TTC549 (cell line): Measurements from ENCODE around the gene ARHGAP22.

ENCODE experiments used
- FAIRE-seq: peaks from 2 replicates; lab custom pipeline; 2012; peaks lifted over from hg19 to GRCh38; lab: Jason Lieb, UNC

Gene ARHGAP22

DNA sequence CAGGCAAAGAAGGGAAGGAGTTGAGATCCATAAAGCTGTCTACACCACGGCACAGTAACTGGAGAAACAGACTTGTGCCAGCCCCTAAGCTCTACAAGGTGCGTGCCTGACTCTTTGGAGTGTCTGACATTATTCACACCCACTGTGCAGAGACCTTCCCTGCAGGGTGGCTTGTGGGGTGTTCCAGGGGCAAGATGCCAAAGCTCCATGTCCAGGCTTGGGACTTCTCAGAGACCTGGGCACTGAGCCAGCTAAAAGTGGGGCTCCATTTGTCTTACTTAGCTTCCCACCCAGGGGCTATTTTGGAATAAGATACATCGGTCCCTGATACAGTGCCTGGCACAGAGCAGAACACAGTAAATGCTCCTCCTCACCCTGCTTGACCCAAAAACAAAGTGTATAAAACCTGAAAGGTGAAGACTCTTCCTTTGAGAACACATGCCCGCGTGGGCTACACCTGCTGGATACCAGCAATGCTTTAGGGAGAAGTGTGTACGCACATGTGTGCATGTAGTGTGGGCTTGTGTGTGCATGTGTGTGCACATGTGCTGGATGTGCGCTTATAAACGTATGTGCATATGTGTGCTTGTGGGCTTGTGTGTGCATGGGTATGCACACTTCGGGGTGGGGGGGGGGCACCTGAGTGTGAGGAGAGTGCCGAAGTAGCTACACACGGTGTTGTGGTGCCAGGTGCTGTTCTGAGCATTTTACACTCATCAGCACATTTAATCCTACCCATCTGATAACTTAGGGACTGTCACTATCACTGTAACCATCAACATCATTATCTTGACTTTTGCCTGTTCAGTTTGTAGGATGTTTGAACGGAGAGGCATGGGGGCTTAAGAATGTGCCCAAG is 143.0 kb downstream of the ARHGAP22 start:
- no peak for FAIRE-seq

- no peak for FAIRE-seq
Measured at GRCh38 chr10:48460182-48460581, 144.7 kb downstream of the ARHGAP22 start.

- no peak for FAIRE-seq
Measured at GRCh38 chr10:48459270-48460150, 145.4 kb downstream of the ARHGAP22 start.

DNA sequence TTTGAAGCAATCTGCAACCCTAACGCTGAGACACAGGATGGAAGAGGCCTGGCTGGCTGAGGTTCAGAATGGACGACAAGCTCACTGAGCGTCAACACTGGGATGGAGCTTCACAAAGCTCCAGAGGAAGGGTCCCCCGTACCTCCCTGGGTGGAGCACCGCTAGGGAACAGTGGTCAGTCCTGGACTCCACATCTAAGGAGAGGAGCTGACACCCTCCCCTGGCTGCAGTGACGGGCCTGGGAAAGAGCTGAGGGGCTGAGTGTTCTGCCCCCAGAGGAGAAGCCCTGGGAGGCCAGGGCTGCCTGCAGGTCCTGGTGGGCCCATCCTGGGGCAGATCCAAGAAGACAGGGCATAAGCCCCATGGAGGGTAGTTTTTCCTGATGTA is 146.2 kb downstream of the ARHGAP22 start:
- no peak for FAIRE-seq

GRCh38 chr10:48457949-48458661 is 146.8 kb downstream of the ARHGAP22 start:
- no peak for FAIRE-seq

DNA sequence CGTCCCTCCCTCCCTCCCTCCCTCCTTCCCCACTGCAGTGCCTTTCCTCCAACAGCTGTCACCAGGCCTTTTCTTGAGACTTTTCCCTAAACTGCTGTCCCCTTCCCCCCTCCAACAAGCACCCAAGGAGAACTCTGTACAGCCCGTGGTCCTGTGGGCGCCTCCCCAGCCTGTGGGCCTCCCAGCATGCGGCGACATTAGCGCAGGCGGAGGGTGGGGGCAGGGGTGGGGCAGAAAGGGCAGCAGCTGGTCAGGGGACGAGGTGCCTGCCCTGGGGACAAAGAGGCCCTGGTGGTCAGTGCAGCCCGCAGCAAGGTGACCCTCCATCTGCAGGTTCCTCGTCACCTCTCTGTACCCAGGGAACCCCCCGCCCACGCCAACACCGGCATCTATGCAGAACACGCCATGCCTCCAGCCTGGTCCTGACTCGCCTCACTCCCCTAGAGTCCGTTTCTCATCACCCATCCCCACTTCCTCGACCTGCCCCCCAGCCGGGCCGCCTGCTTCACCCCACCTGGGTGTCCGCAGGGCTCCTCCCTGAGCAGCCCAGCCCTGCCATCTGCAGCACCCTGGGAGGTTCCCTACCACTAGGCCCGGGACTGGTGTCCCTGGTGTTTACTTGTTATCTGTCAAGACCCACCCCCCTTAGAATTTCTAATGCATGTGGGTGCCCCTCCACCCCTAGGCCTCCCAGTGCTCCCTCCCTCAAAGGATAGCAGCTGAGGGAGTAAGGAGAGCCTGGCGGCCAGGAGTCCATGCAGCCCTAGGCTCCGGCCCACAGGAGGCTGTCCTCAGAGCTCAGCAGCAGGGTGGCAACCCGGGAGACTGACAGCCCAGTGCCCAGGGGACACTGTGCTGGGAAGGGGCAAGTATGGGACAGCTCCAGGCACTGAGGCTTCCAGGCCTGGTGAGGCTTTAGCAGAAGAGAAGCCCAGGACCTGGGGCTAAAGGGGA is 147.8 kb downstream of the ARHGAP22 start:
- no peak for FAIRE-seq

DNA sequence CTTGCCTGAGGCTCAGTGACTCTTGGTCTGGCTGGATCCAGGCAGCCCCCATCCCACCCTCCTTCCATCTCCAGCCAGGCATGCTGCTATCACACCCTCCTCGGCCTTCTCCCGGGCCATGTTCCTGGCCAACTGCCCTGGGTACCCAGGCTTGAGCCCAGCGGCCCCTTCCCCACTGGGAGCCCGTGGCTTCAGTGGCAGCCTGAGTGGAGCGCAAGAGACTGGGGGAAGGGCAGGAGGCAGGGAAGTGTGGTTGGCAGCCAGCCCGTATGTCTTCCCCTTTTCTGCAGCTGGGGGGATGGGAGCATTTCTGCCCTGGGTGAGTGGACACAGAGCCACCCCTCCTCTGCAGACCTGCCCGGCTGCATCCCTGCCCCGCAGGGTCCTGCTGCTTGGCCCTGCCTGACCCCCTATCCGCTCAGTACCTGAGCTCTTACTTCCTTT is 148.5 kb downstream of the ARHGAP22 start:
- no peak for FAIRE-seq

- no peak for FAIRE-seq
Measured at GRCh38 chr10:48455392-48456151, 149.3 kb downstream of the ARHGAP22 start.

GRCh38 chr10:48455055-48455391 is 149.8 kb downstream of the ARHGAP22 start:
- FAIRE-seq: no peak

GRCh38 chr10:48454302-48455054 is 150.4 kb downstream of the ARHGAP22 start:
- no peak for FAIRE-seq

DNA sequence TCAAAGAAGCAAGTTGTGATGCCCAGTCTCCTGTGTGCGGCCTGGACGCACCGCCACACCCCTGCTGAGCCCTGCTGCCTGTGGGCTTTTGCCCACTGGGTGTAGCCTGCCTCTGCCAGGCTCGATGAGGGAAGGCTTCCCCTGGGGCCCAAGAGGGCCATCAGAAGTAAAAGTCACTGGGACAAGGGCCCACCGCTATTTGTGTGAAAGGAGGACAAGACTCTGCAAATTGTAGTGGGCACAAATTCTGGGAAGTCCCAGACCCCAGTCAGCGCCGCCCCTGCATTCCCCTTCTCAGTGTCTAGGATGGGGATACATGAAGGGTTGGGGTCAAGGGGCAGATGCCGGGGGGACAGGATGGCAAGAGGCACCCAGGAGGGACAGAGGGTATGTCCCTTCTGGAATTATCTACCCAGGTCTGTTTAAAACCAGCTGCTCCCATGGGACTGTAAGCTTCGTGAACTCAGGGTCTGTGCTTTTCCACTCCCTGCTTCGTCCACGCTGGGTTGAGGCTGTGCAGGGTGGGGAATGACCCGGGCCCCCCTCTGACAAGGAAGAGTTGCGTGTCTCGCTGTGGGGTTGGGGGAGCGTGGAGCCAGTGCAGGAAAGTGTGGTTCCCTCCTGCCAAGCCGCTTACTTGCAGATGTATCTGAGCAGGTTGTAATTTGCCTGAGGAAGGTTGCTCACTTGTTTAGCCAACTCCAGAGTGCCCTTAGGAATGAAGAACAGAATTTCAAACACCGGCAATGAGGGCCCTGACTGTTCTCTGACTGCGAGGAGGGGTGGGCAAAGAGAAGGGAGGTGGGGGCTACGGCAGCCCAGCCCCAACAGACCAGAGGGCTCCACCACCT is 151.2 kb downstream of the ARHGAP22 start:
- no peak for FAIRE-seq

DNA sequence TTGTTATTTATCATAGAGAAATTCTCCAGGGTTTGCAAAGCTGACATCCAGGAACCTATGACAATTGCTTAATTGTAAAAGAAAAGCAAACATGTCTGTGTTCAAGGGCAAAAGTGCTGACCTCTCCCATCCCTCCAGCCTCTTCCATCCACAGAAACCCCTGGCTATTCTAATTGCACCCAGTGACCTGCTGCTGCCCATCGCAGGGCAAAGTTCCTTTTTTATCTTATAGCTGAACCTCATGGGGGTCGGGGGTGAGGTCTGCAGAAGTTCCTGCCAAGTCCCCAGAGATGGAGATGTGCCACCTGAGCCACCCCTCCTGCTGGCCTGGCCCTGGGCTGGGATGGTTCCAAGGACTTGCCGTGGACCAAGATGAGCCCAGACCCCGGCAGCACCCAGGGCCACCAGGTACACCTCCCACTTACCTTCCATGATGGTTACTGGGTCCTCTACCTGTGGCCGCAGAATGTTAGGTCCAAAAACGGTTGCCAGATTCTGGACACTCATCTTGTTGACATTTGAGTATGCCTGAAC is 151.9 kb downstream of the ARHGAP22 start:
- no peak for FAIRE-seq

DNA sequence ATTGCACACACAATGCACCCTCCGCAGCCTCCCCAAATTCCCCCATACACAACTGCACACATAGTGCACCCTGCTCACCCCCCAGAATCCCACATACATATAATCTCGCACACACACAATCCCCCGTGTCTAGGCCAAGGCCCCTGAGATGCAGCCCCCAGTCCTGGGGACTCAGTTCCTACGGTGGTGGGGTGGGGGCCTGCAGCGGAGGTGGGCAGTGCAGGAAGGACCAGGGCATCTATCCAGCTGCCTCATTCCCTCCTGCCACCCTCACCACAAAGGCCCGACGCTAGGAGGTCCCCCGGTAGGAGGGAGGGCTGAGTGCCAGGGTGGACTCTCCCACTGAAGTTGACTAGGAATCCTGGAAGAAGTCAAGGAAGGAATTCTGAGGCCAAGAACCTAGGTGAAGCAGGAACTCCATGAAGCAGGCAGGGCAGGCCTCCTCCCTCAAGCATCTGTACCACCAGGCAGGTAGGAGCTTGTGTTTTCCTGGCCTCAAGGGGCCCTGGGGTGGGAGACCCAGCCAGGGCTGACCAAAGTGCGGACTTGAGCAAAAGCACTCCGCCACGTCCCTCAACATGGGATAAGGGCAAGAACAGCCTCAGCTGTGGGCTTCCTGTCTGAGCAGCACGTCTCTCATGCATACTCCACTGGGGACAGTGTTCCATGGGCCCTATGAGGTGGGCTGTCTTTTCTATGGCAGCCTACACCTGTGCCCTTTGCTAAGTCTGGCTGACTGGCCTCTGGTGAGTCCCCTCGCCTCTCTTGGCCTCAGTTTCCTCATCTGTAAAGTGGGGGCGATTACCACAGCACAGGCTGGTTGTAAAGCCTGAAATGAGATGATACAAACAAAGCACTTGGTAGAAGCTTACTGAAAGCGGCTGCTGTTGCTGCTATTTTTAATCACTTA is 152.6 kb downstream of the ARHGAP22 start:
- no peak for FAIRE-seq

DNA sequence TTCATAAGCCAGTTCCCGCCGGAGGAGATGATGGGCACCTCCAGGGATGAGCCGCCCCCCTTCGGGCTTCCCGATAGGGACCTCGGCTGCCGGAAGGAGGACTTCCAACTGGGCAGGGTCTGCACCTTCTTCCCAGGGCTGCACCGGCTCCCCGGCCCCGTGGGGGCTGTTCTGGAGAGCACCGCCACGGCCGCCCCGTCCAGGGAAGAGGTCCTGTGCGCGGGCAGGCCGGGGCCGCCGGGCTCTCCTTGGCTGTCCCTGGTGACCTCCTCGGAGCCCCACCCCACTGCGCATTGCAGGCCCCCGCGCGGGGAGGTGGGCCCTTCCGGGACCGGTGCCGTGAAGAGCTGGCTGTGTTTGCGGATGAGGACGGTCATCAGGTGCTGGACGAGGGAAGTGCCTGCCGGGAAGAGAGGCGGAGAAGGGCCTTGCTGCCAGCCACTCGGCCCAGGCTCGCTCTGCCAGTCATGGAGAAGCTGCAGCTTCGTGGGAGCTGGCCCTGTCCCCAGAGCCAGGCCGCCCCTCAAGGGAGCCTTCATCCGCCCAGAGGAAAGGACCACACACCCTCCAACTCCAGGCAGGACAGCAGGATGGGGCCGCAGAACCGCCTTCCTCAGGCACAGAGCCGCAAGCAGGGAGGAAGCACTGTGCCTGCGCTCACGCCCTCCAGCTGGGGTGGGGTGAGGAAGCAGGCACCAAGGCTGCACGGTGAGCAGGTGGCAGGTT is 154.0 kb downstream of the ARHGAP22 start:
- no peak for FAIRE-seq

DNA sequence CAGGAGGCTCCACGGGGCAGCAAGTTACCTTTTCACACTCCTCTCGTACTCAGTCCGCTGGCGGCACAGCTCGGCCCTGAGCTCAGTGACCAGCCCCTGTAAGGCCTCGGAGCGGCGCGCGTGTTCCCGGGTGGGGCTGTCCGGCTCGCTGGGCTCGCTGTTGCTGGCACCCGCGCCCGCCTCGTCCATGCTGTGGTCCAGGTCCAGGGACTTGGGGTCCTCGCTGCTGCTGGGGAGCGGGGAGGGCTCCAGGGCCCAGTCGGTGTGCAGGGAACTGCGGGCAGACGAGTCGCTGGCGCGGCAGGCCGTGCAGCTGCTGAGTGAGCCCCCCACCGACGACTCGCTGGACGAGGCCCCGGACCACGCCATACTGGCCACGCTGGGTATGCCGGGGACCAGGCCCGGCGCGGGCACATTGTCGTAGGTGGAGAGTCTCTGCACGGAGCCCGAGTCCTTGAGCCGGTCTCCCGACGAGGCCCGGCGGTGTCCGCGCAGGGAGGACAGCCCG is 154.6 kb downstream of the ARHGAP22 start:
- FAIRE-seq: no peak

DNA sequence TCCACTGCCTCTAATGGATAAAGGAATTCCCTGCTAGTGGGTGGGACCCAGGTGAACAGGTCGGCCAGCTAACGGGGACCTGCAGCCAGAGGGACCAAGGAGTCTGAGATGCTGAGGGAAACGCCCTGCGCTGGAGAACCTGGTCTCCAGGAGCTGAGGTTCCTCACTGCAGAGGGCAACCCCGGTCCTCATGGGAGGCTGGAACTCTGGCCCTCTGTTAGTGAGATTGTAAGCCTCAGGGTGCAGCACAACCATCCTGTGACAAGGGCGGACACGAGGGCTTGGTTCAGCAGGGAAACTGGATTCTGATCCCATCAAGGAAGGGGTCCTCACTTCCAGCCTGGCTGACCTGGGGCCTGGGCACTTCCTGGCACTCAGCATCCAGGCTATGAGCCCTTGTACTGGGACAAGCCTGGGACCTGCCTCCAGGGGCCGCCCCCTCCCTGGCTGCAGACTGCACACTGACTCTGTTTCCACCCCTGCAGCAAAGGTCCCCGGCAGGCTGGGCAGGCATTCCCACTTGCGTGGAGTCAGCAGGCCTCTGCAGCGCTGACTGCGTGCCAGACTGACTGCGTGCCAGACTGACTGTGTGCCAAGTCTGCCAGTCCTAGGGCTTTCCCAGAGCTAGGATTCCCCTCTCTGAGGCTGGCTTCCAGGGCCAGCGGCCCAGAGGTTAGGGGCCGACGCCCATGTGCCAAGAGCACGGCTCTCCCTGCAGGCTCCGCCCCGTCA is 155.2 kb downstream of the ARHGAP22 start:
- FAIRE-seq: no peak
